Peyer's patch (tissue), 4 donors: Measurements from ENCODE around the gene SSX2IP. TPM values are rescaled to one million over a fixed set of nuclear protein-coding genes. Genes with fewer than 3 reads are reported as not detected.

Source experiments
- DNase-seq, 3 donors: peaks; one replicate each; pipeline ENCODE4 v3.0.0-alpha.2; 2017 to 2019
- H3K27ac ChIP-seq, 4 donors: fragments of 200-600 bp; sonication (generic); one replicate each; pipeline ENCODE4 v1.5.1; 2016 to 2019
- H3K27me3 ChIP-seq, 2 donors: fragments of 200-600 bp; sonication (generic); one replicate each; pipeline ENCODE4 v1.5.1; 2019
- H3K36me3 ChIP-seq, 3 donors: fragments of 200-600 bp; sonication (generic); one replicate each; pipeline ENCODE4 v1.5.1; 2016 to 2019
- H3K4me1 ChIP-seq, 4 donors: fragments of 200-600 bp; sonication (generic); one replicate each; pipeline ENCODE4 v1.5.1; 2016 to 2019
- H3K4me3 ChIP-seq, 4 donors: fragments of 200-600 bp; sonication (generic); 1 replicate in 3 of 4; 2 replicates in 1 of 4; pipeline ENCODE4 v1.5.1; 2016 to 2019; ENCODE audit warnings: mild to moderate bottlenecking in 1 of 4
- H3K9me3 ChIP-seq, 4 donors: fragments of 200-600 bp; sonication (generic); one replicate each; pipeline ENCODE4 v1.5.1; 2016 to 2019; ENCODE audit warnings: mild to moderate bottlenecking in 1 of 4
- CTCF ChIP-seq, 6 experiments: fragments of 450-650 bp in 4 of 6; fragments of 200-600 bp in 2 of 6; sonication (generic) in 1 of 6; IDR thresholded peaks; one replicate each; pipeline ENCODE4 v1.5.1; 2017 to 2019; ENCODE audit warnings: antibody characterized with exemption in 6 of 6, mild to moderate bottlenecking in 3 of 6, moderate library complexity in 1 of 6
- POLR2A ChIP-seq, 2 donors: fragments of 450-650 bp; IDR thresholded peaks; one replicate each; pipeline ENCODE4 v1.5.1; 2017; ENCODE audit warnings: antibody characterized with exemption in 2 of 2, mild to moderate bottlenecking in 2 of 2, moderate library complexity in 2 of 2
- total RNA-seq, 4 donors: library from RNA; depleted of rRNA; stranded (reverse); fragments of >200 nt; gene quantifications; one replicate each; pipeline ENCODE4 v1.1.0, GENCODE V29; 2016

The SSX2IP gene
- total RNA-seq, 4 donors from 2014 or later: 10.7 to 20.6 (median 11.7) TPM

GRCh38 chr1:84689514-84690396 lies 506 bp downstream of the SSX2IP start:
- Histone ChIP-seq H3K27ac (peak overlapping the region; percentile 84 to 94 (median 91)), H3K27me3 (no peaks in the 10 kb centered on the region), H3K9me3 (no peaks in the 10 kb centered on the region), H3K4me3 (peak overlapping the region; percentile 69 to 89 (median 87)), H3K4me1 (peaks cover 0 to 19% (median 0%) of the 10 kb centered on the region in 4 donors), H3K36me3 (no peaks in the 10 kb centered on the region)
- peak in 2 of 3 donors; percentile 62 to 75 for DNase-seq
- no peak for TF ChIP-seq POLR2A (IDR thresholded peaks at IDR 0.05)
- TF ChIP-seq CTCF (IDR thresholded peaks at IDR 0.05): peak in 2 of 6 experiments; percentile 6 to 11

- H3K4me1 ChIP-seq: peaks cover 0 to 19% (median 0%) of the 10 kb centered on the region in 4 donors
- no peak for TF ChIP-seq CTCF (IDR thresholded peaks at IDR 0.05)
- no peak for TF ChIP-seq POLR2A (IDR thresholded peaks at IDR 0.05)
- DNase-seq: no peak
- peak overlapping the region in 1 of 4 donors; percentile 88 for H3K4me3 ChIP-seq
- H3K27ac ChIP-seq: no peak overlapping the region
- no peaks in the 10 kb centered on the region for H3K9me3 ChIP-seq
- no peaks in the 10 kb centered on the region for H3K27me3 ChIP-seq
- H3K36me3 ChIP-seq: no peaks in the 10 kb centered on the region
These were observed 1.7 kb downstream of the SSX2IP start for GRCh38 chr1:84688463-84689061.

- Histone ChIP-seq H3K4me3 (no peak overlapping the region), H3K27ac (no peak overlapping the region), H3K36me3 (no peaks in the 10 kb centered on the region), H3K27me3 (no peaks in the 10 kb centered on the region), H3K9me3 (no peaks in the 10 kb centered on the region), H3K4me1 (peaks cover 0 to 19% (median 0%) of the 10 kb centered on the region in 4 donors)
- no peak for TF ChIP-seq CTCF (IDR thresholded peaks at IDR 0.05)
- no peak for TF ChIP-seq POLR2A (IDR thresholded peaks at IDR 0.05)
- DNase-seq: no peak
These were observed 2.4 kb downstream of the SSX2IP start for GRCh38 chr1:84687714-84688462.

- no peak overlapping the region for H3K27ac ChIP-seq
These were observed 4.0 kb downstream of the SSX2IP start for GRCh38 chr1:84686223-84686622.

GRCh38 chr1:84683508-84683907 lies 6.8 kb downstream of the SSX2IP start:
- Histone ChIP-seq H3K9me3 (no peaks in the 10 kb centered on the region), H3K36me3 (no peaks in the 10 kb centered on the region), H3K4me1 (peaks cover 0 to 8% (median 0%) of the 10 kb centered on the region in 4 donors), H3K27me3 (no peaks in the 10 kb centered on the region), H3K4me3 (no peak overlapping the region), H3K27ac (no peak overlapping the region)
- TF ChIP-seq POLR2A (IDR thresholded peaks at IDR 0.05) (no peak), CTCF (IDR thresholded peaks at IDR 0.05) (no peak)
- DNase-seq: no peak

More at GRCh38 chr1:84686223-84686622, 4.0 kb downstream of the SSX2IP start:
- no peak overlapping the region for H3K4me3 ChIP-seq
- no peaks in the 10 kb centered on the region for H3K36me3 ChIP-seq
- H3K4me1 ChIP-seq: peaks cover 0 to 19% (median 0%) of the 10 kb centered on the region in 4 donors
- H3K9me3 ChIP-seq: no peaks in the 10 kb centered on the region
- TF ChIP-seq POLR2A (IDR thresholded peaks at IDR 0.05): no peak
- no peaks in the 10 kb centered on the region for H3K27me3 ChIP-seq
- no peak for DNase-seq
